ENCODE measurements around the gene TTC39C. TPM values are rescaled to one million over a fixed set of nuclear protein-coding genes. Genes with fewer than 3 reads are reported as not detected.

The TTC39C gene
- total and polyA plus RNA-seq, 7 donors: 0.48 to 2.4 (median 1.2) TPM

DNA sequence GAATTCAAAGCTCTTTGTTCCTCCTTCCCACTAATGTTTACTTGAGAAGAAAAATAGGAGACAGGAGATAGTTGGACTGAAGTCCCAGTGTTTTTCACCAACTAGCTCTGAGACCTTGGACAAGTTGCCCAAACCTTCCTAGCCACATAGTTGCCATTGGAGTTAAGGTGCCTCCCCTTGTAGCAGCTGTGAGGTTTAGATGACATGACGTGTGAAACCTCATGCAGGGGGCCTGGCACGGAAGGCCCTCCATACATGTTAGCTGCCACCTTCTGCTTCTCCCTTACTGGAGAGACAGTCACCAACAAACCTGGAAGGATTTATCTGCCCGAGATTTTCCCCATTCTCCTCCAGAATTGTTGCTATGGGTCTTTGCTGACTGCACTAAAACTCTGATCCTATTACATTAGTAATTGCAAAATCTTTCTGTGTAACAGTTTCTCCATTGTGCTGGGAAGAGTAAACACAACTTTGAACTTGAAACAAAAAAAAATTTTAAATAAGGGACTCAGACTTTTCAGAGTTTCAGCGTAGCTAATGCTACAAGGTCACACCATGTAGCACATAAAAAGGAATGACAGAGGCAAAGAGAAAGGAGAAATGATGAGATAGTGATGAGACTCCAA, 100.5 kb downstream of the TTC39C start:
- ATAC-seq: no peak
- intact Hi-C loops (cut with DNase I): no loop called here

DNA sequence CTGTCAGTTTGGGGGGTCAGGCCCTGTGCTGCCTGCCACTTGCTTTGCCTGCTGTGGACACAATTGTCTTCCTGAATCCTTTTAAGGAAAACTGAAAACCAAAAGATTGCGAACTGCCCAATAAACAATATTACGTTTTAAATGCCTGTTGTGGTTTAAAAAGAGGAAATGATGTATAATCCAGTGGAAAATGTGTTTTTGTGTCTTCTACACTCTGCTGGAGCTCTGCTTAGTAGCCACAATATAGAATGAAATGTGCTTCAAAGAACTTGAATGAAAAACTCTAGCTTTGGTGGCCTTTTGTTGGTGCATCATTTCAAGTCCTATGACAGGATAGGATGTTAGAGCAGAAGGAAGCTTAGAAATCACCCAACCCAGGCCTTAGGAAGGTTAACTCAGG, 101.1 kb downstream of the TTC39C start:
- intact Hi-C loops (cut with DNase I): no loop called here
- no peaks in the 10 kb centered on the region for H3K9me3 ChIP-seq
- TF ChIP-seq, protein P1, sequence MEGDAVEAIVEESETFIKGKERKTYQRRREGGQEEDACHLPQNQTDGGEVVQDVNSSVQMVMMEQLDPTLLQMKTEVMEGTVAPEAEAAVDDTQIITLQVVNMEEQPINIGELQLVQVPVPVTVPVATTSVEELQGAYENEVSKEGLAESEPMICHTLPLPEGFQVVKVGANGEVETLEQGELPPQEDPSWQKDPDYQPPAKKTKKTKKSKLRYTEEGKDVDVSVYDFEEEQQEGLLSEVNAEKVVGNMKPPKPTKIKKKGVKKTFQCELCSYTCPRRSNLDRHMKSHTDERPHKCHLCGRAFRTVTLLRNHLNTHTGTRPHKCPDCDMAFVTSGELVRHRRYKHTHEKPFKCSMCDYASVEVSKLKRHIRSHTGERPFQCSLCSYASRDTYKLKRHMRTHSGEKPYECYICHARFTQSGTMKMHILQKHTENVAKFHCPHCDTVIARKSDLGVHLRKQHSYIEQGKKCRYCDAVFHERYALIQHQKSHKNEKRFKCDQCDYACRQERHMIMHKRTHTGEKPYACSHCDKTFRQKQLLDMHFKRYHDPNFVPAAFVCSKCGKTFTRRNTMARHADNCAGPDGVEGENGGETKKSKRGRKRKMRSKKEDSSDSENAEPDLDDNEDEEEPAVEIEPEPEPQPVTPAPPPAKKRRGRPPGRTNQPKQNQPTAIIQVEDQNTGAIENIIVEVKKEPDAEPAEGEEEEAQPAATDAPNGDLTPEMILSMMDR (IDR thresholded peaks at IDR 0.05): no peak
- H3K36me3 ChIP-seq (ENCODE audit: insufficient read depth in 1 of 2, low read depth in 1 of 2): no peaks in the 10 kb centered on the region
- ATAC-seq: no peak
- no peaks in the 10 kb centered on the region for H3K4me1 ChIP-seq
- WGBS, 3 donors: 78 to 82% (median 81%) methylated on average over 2 of the region's 2 CpGs
- no peak overlapping the region for H3K4me3 ChIP-seq
- DNase-seq: no peak
- no peaks in the 10 kb centered on the region for H3K27me3 ChIP-seq (ENCODE audit: insufficient read depth in 3 of 3, low read length in 2 of 3)
- no peak overlapping the region for H3K27ac ChIP-seq

More for the DNA sequence above, 100.5 kb downstream of the TTC39C start:
- no peak overlapping the region for H3K4me3 ChIP-seq
- no peaks in the 10 kb centered on the region for H3K36me3 ChIP-seq (ENCODE audit: insufficient read depth in 1 of 2, low read depth in 1 of 2)
- TF ChIP-seq, protein P1 (IDR thresholded peaks at IDR 0.05): no peak
- no peaks in the 10 kb centered on the region for H3K9me3 ChIP-seq
- H3K4me1 ChIP-seq: no peaks in the 10 kb centered on the region
- no peak overlapping the region for H3K27ac ChIP-seq
- no peaks in the 10 kb centered on the region for H3K27me3 ChIP-seq (ENCODE audit: insufficient read depth in 3 of 3, low read length in 2 of 3)
- DNase-seq: no peak
- WGBS, 3 donors: 67 to 77% (median 70%) methylated on average over 4 of the region's 4 CpGs

DNA sequence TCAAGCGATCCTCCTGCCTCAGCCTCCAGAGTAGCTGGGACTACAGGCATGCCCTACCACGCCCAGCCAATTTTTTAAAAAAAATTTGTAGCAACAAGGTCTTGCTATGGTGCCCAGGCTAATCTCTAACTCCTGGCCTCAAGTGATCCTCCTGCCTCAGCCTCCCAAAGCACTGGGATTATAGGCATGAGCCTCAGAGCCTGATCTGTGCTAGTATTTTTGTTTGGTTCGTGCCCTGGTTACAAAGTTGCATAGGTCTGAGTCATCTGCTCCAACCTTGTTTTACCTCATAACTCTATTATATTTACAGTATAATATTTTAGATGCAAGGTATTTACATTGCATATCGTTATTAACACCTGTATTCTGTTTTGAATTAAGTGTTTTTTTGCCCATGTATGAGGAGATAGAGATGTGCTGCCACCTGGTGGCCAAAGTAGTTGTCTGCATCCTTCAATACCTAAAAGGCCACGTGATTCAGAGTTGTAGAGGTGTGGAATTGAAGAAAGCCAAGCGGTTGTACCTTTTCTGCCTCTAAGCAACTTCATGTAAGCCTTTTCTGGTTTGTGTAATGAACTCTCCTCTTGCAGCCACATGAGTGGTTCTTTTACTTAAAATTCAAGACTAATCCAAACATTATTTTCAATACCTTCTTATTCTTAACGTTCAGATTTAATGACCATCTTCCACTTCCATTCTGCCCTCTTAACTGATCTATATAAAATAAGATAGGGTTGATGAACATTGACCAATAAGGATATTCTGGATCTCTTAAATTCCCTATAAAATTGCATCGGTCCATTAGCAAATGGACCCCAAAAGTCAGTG, 104.4 kb downstream of the TTC39C start:
- ATAC-seq (peak; percentile 46 to 87 (median 80)), DNase-seq (peak; percentile 61 to 70)
- Histone ChIP-seq H3K27ac (no peak overlapping the region), H3K27me3 (ENCODE audit: insufficient read depth in 3 of 3, low read length in 2 of 3) (no peaks in the 10 kb centered on the region), H3K4me1 (no peaks in the 10 kb centered on the region), H3K9me3 (no peaks in the 10 kb centered on the region), H3K36me3 (ENCODE audit: insufficient read depth in 1 of 2, low read depth in 1 of 2) (no peaks in the 10 kb centered on the region), H3K4me3 (no peak overlapping the region)
- WGBS, 3 donors: 48 to 62% (median 61%) methylated on average over 8 of the region's 8 CpGs
- intact Hi-C loops (cut with DNase I): no loop called here
- TF ChIP-seq, protein P1 (IDR thresholded peaks at IDR 0.05): peak; percentile 94

DNA sequence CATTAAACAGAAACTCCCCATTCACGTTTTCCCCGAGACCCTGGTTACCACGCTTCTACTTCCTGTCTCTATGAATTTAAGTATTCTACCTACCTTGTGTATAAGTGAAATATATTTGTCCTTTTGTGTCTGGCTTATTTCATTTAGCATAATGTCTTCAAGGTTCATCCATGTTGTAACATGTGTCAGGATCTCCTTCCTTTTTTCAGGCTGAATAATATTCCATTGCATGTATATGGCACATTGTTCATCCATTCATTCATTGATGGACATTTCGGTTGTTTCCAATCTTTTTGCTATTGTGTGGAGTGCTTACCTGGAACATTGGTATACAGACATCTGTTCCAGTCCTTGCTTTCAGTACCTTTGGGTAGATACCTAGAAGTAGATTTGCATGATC, 106.1 kb downstream of the TTC39C start:
- Histone ChIP-seq H3K27ac (no peak overlapping the region), H3K36me3 (ENCODE audit: insufficient read depth in 1 of 2, low read depth in 1 of 2) (no peaks in the 10 kb centered on the region), H3K27me3 (ENCODE audit: insufficient read depth in 3 of 3, low read length in 2 of 3) (no peaks in the 10 kb centered on the region), H3K4me1 (no peaks in the 10 kb centered on the region), H3K4me3 (no peak overlapping the region), H3K9me3 (no peaks in the 10 kb centered on the region)
- TF ChIP-seq, protein P1 (IDR thresholded peaks at IDR 0.05): no peak
- no peak for ATAC-seq
- intact Hi-C loops (cut with DNase I): no loop called here
- 95 to 98% (median 96%) methylated on average over 4 of the region's 4 CpGs for WGBS, 3 donors
- DNase-seq: no peak
